CD4-positive, alpha-beta T cell (primary cell): ENCODE data around the gene HES1. TPM values are rescaled to one million over a fixed set of nuclear protein-coding genes. Genes with fewer than 3 reads are reported as not detected.

ENCODE experiments used
- ATAC-seq: fragments of 200-7000 bp; cut with Tn5 transposase; one replicate; pipeline ENCODE4 v1.10.0; 2022; ENCODE audit warnings: mild to moderate bottlenecking; ENCODE audit not compliant: poor library complexity
- CTCF ChIA-PET: fragments of 350-600 bp; sonication (Branson Sonifier 250); formaldehyde crosslinking; loops from one replicate; lab custom pipeline; 2021; ENCODE audit warnings: antibody characterized with exemption, inconsistent platforms; lab: Charles Lee
- POLR2A ChIA-PET: fragments of 350-600 bp; sonication (Branson Sonifier 250); formaldehyde crosslinking; loops from one replicate; lab custom pipeline; 2021; ENCODE audit warnings: antibody characterized with exemption, inconsistent platforms; lab: Charles Lee
- DNase-seq, 14 experiments: peaks; one replicate each; pipeline ENCODE4 v3.0.0-alpha.2; 2013 to 2020; ENCODE audit warnings: mixed read lengths in 2 of 14
- H3K27ac ChIP-seq, 2 donors: one replicate each; pipeline versions ENCODE4 v1.5.1 to v1.7.0; 2013; ENCODE audit warnings: low read length in 2 of 2, low read depth in 1 of 2, mild to moderate bottlenecking in 1 of 2
- H3K27me3 ChIP-seq, 2 experiments: 1 replicate in 1 of 2; 2 replicates in 1 of 2; pipeline versions ENCODE4 v1.6.1 to v1.7.0; 2013; ENCODE audit warnings: low read length in 2 of 2, control low read depth in 1 of 2, mild to moderate bottlenecking in 1 of 2, moderate library complexity in 1 of 2; ENCODE audit not compliant: insufficient read depth in 2 of 2, control insufficient read depth in 1 of 2
- H3K36me3 ChIP-seq: one replicate; pipeline ENCODE4 v1.6.1; 2013; ENCODE audit warnings: low read length, control low read depth; ENCODE audit not compliant: insufficient read depth
- H3K4me1 ChIP-seq: one replicate; pipeline ENCODE4 v1.6.1; 2013; ENCODE audit warnings: low read length, control low read depth; ENCODE audit not compliant: insufficient read depth
- H3K4me3 ChIP-seq: one replicate; pipeline ENCODE4 v1.5.1; 2013; ENCODE audit warnings: mild to moderate bottlenecking, low read length, moderate library complexity
- H3K9me3 ChIP-seq, 2 experiments: 1 replicate in 1 of 2; 2 replicates in 1 of 2; pipeline versions ENCODE4 v1.6.1 to v1.7.0; 2013; ENCODE audit warnings: low read length in 2 of 2, mild to moderate bottlenecking in 2 of 2, control low read depth in 1 of 2, moderate library complexity in 1 of 2; ENCODE audit not compliant: control insufficient read depth in 1 of 2, insufficient read depth in 1 of 2
- H3K27ac Mint-ChIP-seq: one replicate; pipeline ENCODE4 v1.8.0; 2020; ENCODE audit warnings: mixed read lengths
- H3K27me3 Mint-ChIP-seq: one replicate; pipeline ENCODE4 v1.8.0; 2021; ENCODE audit warnings: mixed read lengths
- H3K36me3 Mint-ChIP-seq: one replicate; pipeline ENCODE4 v1.8.0; 2021; ENCODE audit warnings: low read depth, mixed read lengths
- H3K4me1 Mint-ChIP-seq: one replicate; pipeline ENCODE4 v1.8.0; 2021; ENCODE audit warnings: low read depth, mixed read lengths
- H3K4me3 Mint-ChIP-seq: one replicate; pipeline ENCODE4 v1.8.0; 2020; ENCODE audit warnings: mild to moderate bottlenecking, mixed read lengths
- H3K9me3 Mint-ChIP-seq: one replicate; pipeline ENCODE4 v1.8.0; 2020; ENCODE audit warnings: mixed read lengths
- CTCF ChIP-seq: fragments of 200-600 bp; IDR thresholded peaks from one replicate; pipeline ENCODE4 v1.8.0; 2022; ENCODE audit warnings: antibody characterized with exemption, mild to moderate bottlenecking
- intact Hi-C, 2 experiments: fragments of 100-400 bp; cut with DNase I in 1 of 2; cut with micrococcal nuclease in 1 of 2; formaldehyde crosslinking; loops; one replicate each; pipeline versions ENCODE4 v1.15.1 to v1.9.0; 2023 to 2025; cut with DNase I, micrococcal nuclease
- total RNA-seq, 174 experiments: library from RNA in 2 of 174; stranded (reverse) in 2 of 174; gene quantifications; one replicate each; pipeline ENCODE4 v1.2.3 and lab custom pipeline; 2021 to 2026

The HES1 gene
- total RNA-seq, 2 experiments from 2014 or later, result 0.89 to 1.5 TPM

GRCh38 chr3:194129581-194130133, 6.3 kb upstream of the HES1 start:
- Histone ChIP-seq H3K4me1 (peaks cover 20% of the 10 kb centered on the region), H3K4me3 (no peak overlapping the region), H3K27me3 (peaks cover 35 to 39% of the 10 kb centered on the region in 2 experiments), H3K36me3 (no peaks in the 10 kb centered on the region), H3K27ac (no peak overlapping the region), H3K9me3 (no peaks in the 10 kb centered on the region)
- no peak overlapping the region for H3K4me3 Mint-ChIP-seq
- no peak overlapping the region for H3K27ac Mint-ChIP-seq
- intact Hi-C loops, result loop anchor here in 1 of 2 experiments (10.0 kb wide), 1 partner anchor 155 kb away; no protein-coding TSS in a partner anchor
- H3K9me3 Mint-ChIP-seq, result no peaks in the 10 kb centered on the region
- ChIA-PET CTCF (interaction anchor here (3.1 kb wide), 1 partner anchor 186 kb away, joined by 13 read pairs; no protein-coding TSS in a partner anchor), POLR2A (no interaction called here)
- peaks cover 6% of the 10 kb centered on the region for H3K36me3 Mint-ChIP-seq
- ATAC-seq (no peak), DNase-seq (no peak)
- peaks cover 42% of the 10 kb centered on the region for H3K27me3 Mint-ChIP-seq
- TF ChIP-seq CTCF, result no peak
- H3K4me1 Mint-ChIP-seq, result peaks cover 32% of the 10 kb centered on the region

GRCh38 chr3:194130188-194130587, 5.8 kb upstream of the HES1 start:
- Histone ChIP-seq H3K4me3 (no peak overlapping the region), H3K36me3 (no peaks in the 10 kb centered on the region), H3K27me3 (peaks cover 36 to 41% of the 10 kb centered on the region in 2 experiments), H3K9me3 (no peaks in the 10 kb centered on the region), H3K4me1 (peaks cover 25% of the 10 kb centered on the region), H3K27ac (no peak overlapping the region)
- DNase-seq (no peak), ATAC-seq (no peak)
- H3K4me3 Mint-ChIP-seq, result no peak overlapping the region
- CTCF ChIA-PET, result interaction anchor here (3.1 kb wide), 1 partner anchor 186 kb away, joined by 13 read pairs; no protein-coding TSS in a partner anchor
- intact Hi-C loops, result loop anchor here in 1 of 2 experiments (10.0 kb wide), 1 partner anchor 155 kb away; no protein-coding TSS in a partner anchor
- H3K27me3 Mint-ChIP-seq, result peaks cover 46% of the 10 kb centered on the region
- H3K9me3 Mint-ChIP-seq, result no peaks in the 10 kb centered on the region
- no peak for TF ChIP-seq CTCF
- no peak overlapping the region for H3K27ac Mint-ChIP-seq
- POLR2A ChIA-PET, result interaction anchor here (1.3 kb wide), 1 partner anchor 59 kb away, joined by 3 read pairs; no protein-coding TSS in a partner anchor
- peaks cover 10% of the 10 kb centered on the region for H3K36me3 Mint-ChIP-seq
- H3K4me1 Mint-ChIP-seq, result peaks cover 32% of the 10 kb centered on the region

GRCh38 chr3:194130807-194131589, 5.0 kb upstream of the HES1 start:
- intact Hi-C loops, result loop anchor here in 1 of 2 experiments (10.0 kb wide), 1 partner anchor 156 kb away; no protein-coding TSS in a partner anchor
- H3K27me3 ChIP-seq, result peaks cover 43 to 48% of the 10 kb centered on the region in 2 experiments
- no peak for TF ChIP-seq CTCF
- H3K9me3 Mint-ChIP-seq, result no peaks in the 10 kb centered on the region
- no peak overlapping the region for H3K4me3 ChIP-seq
- ATAC-seq (peak; percentile 9), DNase-seq (peak in 2 of 14 experiments; percentile 32 to 65)
- CTCF ChIA-PET, result interaction anchor here (1.7 kb wide), 1 partner anchor 185 kb away, joined by 4 read pairs; no protein-coding TSS in a partner anchor
- no peaks in the 10 kb centered on the region for H3K36me3 ChIP-seq
- peaks cover 38% of the 10 kb centered on the region for H3K4me1 Mint-ChIP-seq
- H3K36me3 Mint-ChIP-seq, result peaks cover 10% of the 10 kb centered on the region
- peaks cover 50% of the 10 kb centered on the region for H3K27me3 Mint-ChIP-seq
- H3K4me1 ChIP-seq, result peaks cover 33% of the 10 kb centered on the region
- H3K4me3 Mint-ChIP-seq, result peak overlapping the region; percentile 66
- H3K27ac Mint-ChIP-seq, result peak overlapping the region; percentile 47
- peaks cover 0 to 4% of the 10 kb centered on the region in 2 experiments for H3K9me3 ChIP-seq
- POLR2A ChIA-PET, result interaction anchor here (1.3 kb wide), 1 partner anchor 60 kb away, joined by 3 read pairs; no protein-coding TSS in a partner anchor
- no peak overlapping the region for H3K27ac ChIP-seq
